HepG2 (cell line): ENCODE measurements around the gene PSMD5. TPM values are rescaled to one million over a fixed set of nuclear protein-coding genes. Genes with fewer than 3 reads are reported as not detected.
A peak's percentile ranks its signal among the peaks of the same experiment; 100 is the strongest.

Source experiments
- CBFB ChIP-seq: sonication (generic); formaldehyde crosslinking; IDR thresholded peaks from 2 replicates; pipeline ENCODE4 v1.4.0; 2020; ENCODE audit warnings: missing genetic modification reagents
- CREB1 ChIP-seq, 2 experiments: fragments of 450-650 bp in 1 of 2; IDR thresholded peaks; 2 replicates each; pipeline ENCODE4 v1.6.1; 2016 to 2017; ENCODE audit warnings: control low read depth in 1 of 2, mild to moderate bottlenecking in 1 of 2, missing compliant biosample characterization in 1 of 2, missing genetic modification characterization in 1 of 2
- DMAP1 ChIP-seq: IDR thresholded peaks from 2 replicates; pipeline ENCODE4 v1.6.1; 2016
- HDAC1 ChIP-seq: sonication (generic); formaldehyde crosslinking; IDR thresholded peaks from 2 replicates; pipeline ENCODE4 v1.5.1; 2020; ENCODE audit warnings: mild to moderate bottlenecking, missing genetic modification reagents
- KDM4B ChIP-seq: sonication (generic); formaldehyde crosslinking; IDR thresholded peaks from 2 replicates; pipeline ENCODE4 v1.4.0; 2020; ENCODE audit warnings: missing genetic modification reagents
- SAP130 ChIP-seq: IDR thresholded peaks from 2 replicates; pipeline ENCODE4 v1.6.1; 2016; ENCODE audit warnings: low read depth
- SNRNP70 ChIP-seq: fragments of 200-400 bp; formaldehyde crosslinking; IDR thresholded peaks from 2 replicates; pipeline ENCODE4 v1.6.1; 2017; ENCODE audit warnings: mild to moderate bottlenecking, low read depth, low read length, moderate library complexity
- ZFP36 ChIP-seq: fragments of 150-350 bp; IDR thresholded peaks from 2 replicates; pipeline ENCODE4 v1.6.1; 2018; ENCODE audit warnings: borderline replicate concordance, low read length, low read depth; ENCODE audit not compliant: partially characterized antibody
- ZNF34 ChIP-seq: sonication (generic); formaldehyde crosslinking; IDR thresholded peaks from 2 replicates; pipeline ENCODE4 v1.4.0; 2020; ENCODE audit warnings: mild to moderate bottlenecking, missing genetic modification reagents, borderline replicate concordance
- ZNF430 ChIP-seq: sonication (generic); formaldehyde crosslinking; IDR thresholded peaks from 2 replicates; pipeline ENCODE4 v1.9.0; 2021; ENCODE audit warnings: mild to moderate bottlenecking, missing genetic modification reagents
- ZNF530 ChIP-seq: sonication (generic); formaldehyde crosslinking; IDR thresholded peaks from 2 replicates; pipeline ENCODE4 v1.5.0; 2020; ENCODE audit warnings: low read depth, mild to moderate bottlenecking, missing genetic modification reagents
- ZNF552 ChIP-seq: sonication (generic); formaldehyde crosslinking; IDR thresholded peaks from 2 replicates; pipeline ENCODE4 v1.9.0; 2022; ENCODE audit warnings: missing genetic modification reagents, mild to moderate bottlenecking, borderline replicate concordance
- ZNF562 ChIP-seq: sonication (generic); formaldehyde crosslinking; IDR thresholded peaks from 2 replicates; pipeline ENCODE4 v1.8.0; 2022; ENCODE audit warnings: missing genetic modification reagents, borderline replicate concordance
- ZNF782 ChIP-seq: sonication (generic); formaldehyde crosslinking; IDR thresholded peaks from 2 replicates; pipeline ENCODE4 v1.4.0; 2020; ENCODE audit warnings: missing genetic modification reagents, mild to moderate bottlenecking, borderline replicate concordance
- ZSCAN31 ChIP-seq: sonication (generic); formaldehyde crosslinking; IDR thresholded peaks from 2 replicates; pipeline ENCODE4 v1.5.0; 2020; ENCODE audit warnings: low read depth, mild to moderate bottlenecking, missing genetic modification reagents
- polyA plus RNA-seq, 8 experiments: library from polyadenylated mRNA; depleted of rRNA in 3 of 8; stranded (reverse) in 7 of 8; unstranded in 1 of 8; fragments of >200 nt; fragmentation: Illumina TruSeq in 4 of 8; extraction: Trizol in 4 of 8; gene quantifications; 2 replicates each; pipeline versions ENCODE4 v1.2.1 to v1.2.3, GENCODE V29; 2011 to 2016; ENCODE audit warnings: low read depth in 4 of 8, missing spikeins in 1 of 8, mixed read lengths in 1 of 8; ENCODE audit not compliant: insufficient read depth in 1 of 8
- total RNA-seq, 5 experiments: library from RNA; depleted of rRNA; stranded (reverse); fragments of >200 nt; fragmentation: Illumina TruSeq; extraction: Trizol; gene quantifications; 2 replicates each; pipeline ENCODE4 v1.2.3, GENCODE V29; 2016; ENCODE audit warnings: low read depth in 1 of 5
- TF ChIP-seq, protein P1 (sequence below): IDR thresholded peaks from 2 replicates; pipeline ENCODE4 v1.6.1; 2012; ENCODE audit warnings: low read length, improper control_type of control experiment
- TF ChIP-seq, protein P2 (sequence below): sonication (generic); formaldehyde crosslinking; IDR thresholded peaks from 2 replicates; pipeline ENCODE4 v1.4.0; 2020; ENCODE audit warnings: mild to moderate bottlenecking, missing genetic modification reagents
- TF ChIP-seq, protein P3 (sequence below): IDR thresholded peaks from 2 replicates; pipeline ENCODE4 v1.6.1; 2016; ENCODE audit warnings: missing genetic modification reagents, missing compliant biosample characterization
- TF ChIP-seq, protein P4 (sequence below): fragments of 450-650 bp; IDR thresholded peaks from 2 replicates; pipeline ENCODE4 v1.6.1; 2016
- TF ChIP-seq, protein P5 (sequence below): sonication (generic); formaldehyde crosslinking; IDR thresholded peaks from 2 replicates; pipeline ENCODE4 v1.4.0; 2020; ENCODE audit warnings: mild to moderate bottlenecking, missing genetic modification reagents
- TF ChIP-seq, protein P6 (sequence below): sonication (generic); formaldehyde crosslinking; conservative IDR thresholded peaks from 2 replicates; pipeline ENCODE4 v1.5.0; 2020; ENCODE audit warnings: missing genetic modification reagents

The PSMD5 gene
- total and polyA plus RNA-seq, 2 of the 13 experiments (the other 11 are each of a cell fraction or from before 2014, with no cell fraction given) = 12.7 to 18.1 TPM

DNA sequence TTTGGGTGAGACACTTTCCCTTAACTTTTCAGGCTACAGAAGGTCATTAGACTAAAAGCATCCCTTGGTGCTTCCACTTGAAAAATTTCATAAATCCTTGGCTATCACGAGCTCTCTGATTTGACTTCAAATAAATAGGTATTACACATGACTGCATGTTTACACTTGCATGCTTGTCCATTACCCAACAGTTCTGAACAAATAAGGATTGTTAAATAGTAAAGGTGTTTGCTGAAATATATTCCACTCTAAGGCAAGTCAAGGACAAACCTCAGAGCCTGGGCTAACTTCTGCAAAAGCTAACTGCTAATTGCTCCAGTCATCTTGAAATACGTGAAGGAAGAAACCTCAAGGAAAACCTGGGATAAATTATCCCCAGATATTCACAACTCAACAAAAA lies 64.0 kb downstream of the PSMD5 start (continued):
- TF ChIP-seq, protein P1, sequence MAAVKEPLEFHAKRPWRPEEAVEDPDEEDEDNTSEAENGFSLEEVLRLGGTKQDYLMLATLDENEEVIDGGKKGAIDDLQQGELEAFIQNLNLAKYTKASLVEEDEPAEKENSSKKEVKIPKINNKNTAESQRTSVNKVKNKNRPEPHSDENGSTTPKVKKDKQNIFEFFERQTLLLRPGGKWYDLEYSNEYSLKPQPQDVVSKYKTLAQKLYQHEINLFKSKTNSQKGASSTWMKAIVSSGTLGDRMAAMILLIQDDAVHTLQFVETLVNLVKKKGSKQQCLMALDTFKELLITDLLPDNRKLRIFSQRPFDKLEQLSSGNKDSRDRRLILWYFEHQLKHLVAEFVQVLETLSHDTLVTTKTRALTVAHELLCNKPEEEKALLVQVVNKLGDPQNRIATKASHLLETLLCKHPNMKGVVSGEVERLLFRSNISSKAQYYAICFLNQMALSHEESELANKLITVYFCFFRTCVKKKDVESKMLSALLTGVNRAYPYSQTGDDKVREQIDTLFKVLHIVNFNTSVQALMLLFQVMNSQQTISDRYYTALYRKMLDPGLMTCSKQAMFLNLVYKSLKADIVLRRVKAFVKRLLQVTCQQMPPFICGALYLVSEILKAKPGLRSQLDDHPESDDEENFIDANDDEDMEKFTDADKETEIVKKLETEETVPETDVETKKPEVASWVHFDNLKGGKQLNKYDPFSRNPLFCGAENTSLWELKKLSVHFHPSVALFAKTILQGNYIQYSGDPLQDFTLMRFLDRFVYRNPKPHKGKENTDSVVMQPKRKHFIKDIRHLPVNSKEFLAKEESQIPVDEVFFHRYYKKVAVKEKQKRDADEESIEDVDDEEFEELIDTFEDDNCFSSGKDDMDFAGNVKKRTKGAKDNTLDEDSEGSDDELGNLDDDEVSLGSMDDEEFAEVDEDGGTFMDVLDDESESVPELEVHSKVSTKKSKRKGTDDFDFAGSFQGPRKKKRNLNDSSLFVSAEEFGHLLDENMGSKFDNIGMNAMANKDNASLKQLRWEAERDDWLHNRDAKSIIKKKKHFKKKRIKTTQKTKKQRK = no peak
- TF ChIP-seq ZSCAN31 (CRISPR knock-in tag) = no peak
- TF ChIP-seq, protein P2, sequence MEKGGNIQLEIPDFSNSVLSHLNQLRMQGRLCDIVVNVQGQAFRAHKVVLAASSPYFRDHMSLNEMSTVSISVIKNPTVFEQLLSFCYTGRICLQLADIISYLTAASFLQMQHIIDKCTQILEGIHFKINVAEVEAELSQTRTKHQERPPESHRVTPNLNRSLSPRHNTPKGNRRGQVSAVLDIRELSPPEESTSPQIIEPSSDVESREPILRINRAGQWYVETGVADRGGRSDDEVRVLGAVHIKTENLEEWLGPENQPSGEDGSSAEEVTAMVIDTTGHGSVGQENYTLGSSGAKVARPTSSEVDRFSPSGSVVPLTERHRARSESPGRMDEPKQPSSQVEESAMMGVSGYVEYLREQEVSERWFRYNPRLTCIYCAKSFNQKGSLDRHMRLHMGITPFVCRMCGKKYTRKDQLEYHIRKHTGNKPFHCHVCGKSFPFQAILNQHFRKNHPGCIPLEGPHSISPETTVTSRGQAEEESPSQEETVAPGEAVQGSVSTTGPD (CRISPR knock-in tag) = no peak
- no peak for TF ChIP-seq CREB1 (IDR thresholded peaks at IDR 0.05)
- no peak; the same call in 1 of the 2 replicates for TF ChIP-seq CREB1 (CRISPR knock-in tag; IDR thresholded peaks at IDR 0.05)
- TF ChIP-seq ZNF34 (CRISPR knock-in tag) = no peak
- TF ChIP-seq ZNF552 (CRISPR knock-in tag) = no peak
- TF ChIP-seq, protein P3, sequence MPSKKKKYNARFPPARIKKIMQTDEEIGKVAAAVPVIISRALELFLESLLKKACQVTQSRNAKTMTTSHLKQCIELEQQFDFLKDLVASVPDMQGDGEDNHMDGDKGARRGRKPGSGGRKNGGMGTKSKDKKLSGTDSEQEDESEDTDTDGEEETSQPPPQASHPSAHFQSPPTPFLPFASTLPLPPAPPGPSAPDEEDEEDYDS (CRISPR knock-in tag) = no peak
- peak; percentile 46 for TF ChIP-seq HDAC1 (CRISPR knock-in tag)
- TF ChIP-seq ZFP36 = no peak
- TF ChIP-seq ZNF430 (CRISPR knock-in tag) = no peak
- TF ChIP-seq DMAP1 (CRISPR knock-in tag) = no peak
- TF ChIP-seq SNRNP70 = no peak
- TF ChIP-seq, protein P4, sequence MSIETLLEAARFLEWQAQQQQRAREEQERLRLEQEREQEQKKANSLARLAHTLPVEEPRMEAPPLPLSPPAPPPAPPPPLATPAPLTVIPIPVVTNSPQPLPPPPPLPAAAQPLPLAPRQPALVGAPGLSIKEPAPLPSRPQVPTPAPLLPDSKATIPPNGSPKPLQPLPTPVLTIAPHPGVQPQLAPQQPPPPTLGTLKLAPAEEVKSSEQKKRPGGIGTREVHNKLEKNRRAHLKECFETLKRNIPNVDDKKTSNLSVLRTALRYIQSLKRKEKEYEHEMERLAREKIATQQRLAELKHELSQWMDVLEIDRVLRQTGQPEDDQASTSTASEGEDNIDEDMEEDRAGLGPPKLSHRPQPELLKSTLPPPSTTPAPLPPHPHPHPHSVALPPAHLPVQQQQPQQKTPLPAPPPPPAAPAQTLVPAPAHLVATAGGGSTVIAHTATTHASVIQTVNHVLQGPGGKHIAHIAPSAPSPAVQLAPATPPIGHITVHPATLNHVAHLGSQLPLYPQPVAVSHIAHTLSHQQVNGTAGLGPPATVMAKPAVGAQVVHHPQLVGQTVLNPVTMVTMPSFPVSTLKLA = no peak; the same call in 1 of the 2 replicates
- no peak for TF ChIP-seq CBFB (CRISPR knock-in tag)
- TF ChIP-seq KDM4B (CRISPR knock-in tag) = no peak
- TF ChIP-seq ZNF562 (CRISPR knock-in tag) = no peak
- TF ChIP-seq SAP130 (CRISPR knock-in tag) = peak; percentile 84
- no peak for TF ChIP-seq ZNF782 (CRISPR knock-in tag)
- TF ChIP-seq, protein P5, sequence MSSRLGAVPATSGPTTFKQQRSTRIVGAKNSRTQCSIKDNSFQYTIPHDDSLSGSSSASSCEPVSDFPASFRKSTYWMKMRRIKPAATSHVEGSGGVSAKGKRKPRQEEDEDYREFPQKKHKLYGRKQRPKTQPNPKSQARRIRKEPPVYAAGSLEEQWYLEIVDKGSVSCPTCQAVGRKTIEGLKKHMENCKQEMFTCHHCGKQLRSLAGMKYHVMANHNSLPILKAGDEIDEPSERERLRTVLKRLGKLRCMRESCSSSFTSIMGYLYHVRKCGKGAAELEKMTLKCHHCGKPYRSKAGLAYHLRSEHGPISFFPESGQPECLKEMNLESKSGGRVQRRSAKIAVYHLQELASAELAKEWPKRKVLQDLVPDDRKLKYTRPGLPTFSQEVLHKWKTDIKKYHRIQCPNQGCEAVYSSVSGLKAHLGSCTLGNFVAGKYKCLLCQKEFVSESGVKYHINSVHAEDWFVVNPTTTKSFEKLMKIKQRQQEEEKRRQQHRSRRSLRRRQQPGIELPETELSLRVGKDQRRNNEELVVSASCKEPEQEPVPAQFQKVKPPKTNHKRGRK = no peak
- TF ChIP-seq, protein P6, sequence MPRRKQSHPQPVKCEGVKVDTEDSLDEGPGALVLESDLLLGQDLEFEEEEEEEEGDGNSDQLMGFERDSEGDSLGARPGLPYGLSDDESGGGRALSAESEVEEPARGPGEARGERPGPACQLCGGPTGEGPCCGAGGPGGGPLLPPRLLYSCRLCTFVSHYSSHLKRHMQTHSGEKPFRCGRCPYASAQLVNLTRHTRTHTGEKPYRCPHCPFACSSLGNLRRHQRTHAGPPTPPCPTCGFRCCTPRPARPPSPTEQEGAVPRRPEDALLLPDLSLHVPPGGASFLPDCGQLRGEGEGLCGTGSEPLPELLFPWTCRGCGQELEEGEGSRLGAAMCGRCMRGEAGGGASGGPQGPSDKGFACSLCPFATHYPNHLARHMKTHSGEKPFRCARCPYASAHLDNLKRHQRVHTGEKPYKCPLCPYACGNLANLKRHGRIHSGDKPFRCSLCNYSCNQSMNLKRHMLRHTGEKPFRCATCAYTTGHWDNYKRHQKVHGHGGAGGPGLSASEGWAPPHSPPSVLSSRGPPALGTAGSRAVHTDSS = no peak
- TF ChIP-seq ZNF530 (CRISPR knock-in tag) = no peak
